ENCODE results near the gene HAVCR1.
A peak's percentile ranks its signal among the peaks of the same experiment; 100 is the strongest.
"Not testable (repeated sequence)": the region's sequence is repeated elsewhere in the genome, so short reads cannot be mapped to it uniquely, and the experiment has no call there.

HAVCR1 gene

DNA sequence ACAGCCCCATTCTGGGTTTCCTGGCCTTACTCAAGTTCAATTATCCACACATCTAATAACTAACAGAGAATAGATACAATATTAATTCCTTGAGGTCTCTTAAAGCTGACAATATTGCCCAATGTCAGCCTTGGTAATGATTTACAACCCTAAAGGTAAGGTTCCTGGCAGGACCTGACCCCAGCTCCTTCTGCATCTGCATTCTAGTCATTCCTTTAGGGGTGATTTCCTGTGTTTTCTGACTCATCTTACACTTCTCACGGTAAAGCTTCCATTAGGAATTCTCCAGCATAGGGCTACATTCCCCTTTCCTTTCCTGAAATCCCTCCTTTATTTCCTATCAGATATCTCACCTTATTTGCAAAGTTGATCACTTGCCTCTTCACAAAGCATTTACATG is 9.3 kb downstream of the HAVCR1 start:
- DNase-seq, result no peak

DNA sequence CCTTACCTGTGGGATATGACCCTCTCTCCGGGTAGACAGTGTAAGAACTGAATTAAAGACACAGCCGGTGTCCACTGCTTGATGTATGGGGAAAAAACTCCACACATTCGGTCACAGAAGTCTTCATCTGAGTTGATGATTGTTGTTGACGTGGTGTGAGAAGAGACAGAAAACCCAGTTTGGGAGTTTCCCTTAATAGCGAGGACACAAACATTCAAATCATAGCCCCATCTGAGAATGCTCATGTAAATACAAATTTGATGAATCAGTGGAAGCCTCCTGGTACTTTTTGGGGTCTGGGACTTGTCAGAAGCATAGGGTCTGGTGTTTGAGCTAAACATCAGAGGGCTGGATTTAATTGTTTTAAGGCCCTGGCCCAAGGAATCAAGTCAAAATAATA is 11.0 kb downstream of the HAVCR1 start:
- DNase-seq, result no peak

DNA sequence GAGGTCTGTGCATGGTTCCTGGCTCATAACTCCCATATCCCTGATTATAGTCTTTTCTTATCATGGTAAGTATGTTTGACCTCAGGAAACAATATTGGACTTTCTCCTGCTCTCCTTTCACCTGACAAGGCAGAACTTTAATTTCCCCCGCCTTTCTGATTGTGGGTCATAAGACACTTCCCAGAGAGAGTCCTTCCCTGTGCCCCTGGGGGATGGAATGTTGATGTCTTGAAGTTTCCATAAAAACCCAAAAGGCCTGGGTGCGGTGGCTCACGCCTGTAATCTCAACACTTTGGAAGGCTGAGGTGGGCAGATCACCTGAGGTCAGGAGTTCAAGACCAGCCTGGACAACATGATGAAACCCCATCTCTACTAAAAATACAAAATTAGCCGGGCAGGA is 11.9 kb downstream of the HAVCR1 start:
- DNase-seq, result not testable (repeated sequence)

DNA sequence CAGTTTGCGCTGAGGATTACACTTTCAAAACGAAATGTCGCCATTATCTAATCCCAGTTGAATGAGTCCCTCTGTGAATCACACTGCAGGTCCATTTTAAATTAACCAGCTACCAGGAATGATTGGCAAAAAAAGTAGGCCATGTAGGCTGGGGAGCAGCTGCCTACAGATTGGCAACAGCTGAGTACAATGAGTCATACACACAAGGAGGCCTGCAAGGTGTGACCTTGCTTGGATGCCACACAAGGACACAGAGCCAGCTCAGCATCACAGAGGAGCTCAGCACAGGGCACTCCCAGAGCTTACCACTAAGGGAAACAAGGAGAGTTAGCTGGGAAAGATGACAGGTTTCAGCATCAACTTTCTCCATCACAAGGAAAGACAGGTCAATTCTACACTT is 12.9 kb downstream of the HAVCR1 start:
- no peak for DNase-seq

DNA sequence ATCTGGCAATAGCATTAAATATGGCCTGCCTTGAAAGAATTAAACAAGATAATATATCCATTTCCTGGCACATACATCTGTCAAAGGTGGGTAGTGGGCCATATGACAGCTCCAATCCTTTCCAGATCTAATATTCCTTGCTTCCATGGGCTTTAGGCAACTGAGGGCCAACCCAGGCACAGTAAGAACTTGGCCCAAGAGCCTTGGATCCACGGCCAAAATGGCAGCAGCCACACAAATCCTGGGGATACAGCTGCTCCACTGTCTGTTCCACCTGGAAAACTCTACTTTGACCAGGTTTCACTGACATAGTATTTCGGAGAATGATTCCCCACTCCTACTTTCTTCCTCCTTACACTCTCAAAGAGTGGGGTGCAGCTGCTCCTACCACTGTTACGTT is 13.3 kb downstream of the HAVCR1 start:
- no peak for DNase-seq

DNA sequence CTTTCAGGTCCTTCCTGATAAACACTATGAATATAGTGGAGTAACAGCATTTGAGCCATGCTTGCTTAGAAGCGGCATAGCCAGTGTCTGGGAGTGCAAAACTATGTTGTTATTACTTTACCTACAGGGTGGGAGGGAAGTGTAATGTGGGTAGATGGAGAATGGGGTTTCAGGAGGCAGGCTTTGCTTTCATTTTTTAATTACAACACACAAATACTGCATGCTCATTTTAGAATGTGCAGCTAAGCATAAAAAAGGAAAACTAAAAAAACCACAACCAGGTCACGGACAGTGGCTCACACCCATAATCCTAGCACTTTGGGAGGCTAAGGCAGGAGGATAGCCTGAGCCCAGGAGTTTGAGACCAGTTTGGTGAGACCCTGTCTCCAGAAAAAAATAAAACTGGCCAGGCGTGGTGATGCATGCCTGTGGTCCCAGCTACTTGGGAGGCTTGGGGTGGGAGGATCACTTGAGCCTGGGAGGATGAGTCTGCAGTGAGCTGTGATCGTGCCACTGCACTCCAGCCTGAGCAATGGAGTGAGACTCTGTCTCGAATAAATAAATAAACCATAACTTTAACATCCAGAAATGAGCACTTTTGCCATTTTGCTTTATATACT is 20.2 kb downstream of the HAVCR1 start:
- DNase-seq, result no peak

DNA sequence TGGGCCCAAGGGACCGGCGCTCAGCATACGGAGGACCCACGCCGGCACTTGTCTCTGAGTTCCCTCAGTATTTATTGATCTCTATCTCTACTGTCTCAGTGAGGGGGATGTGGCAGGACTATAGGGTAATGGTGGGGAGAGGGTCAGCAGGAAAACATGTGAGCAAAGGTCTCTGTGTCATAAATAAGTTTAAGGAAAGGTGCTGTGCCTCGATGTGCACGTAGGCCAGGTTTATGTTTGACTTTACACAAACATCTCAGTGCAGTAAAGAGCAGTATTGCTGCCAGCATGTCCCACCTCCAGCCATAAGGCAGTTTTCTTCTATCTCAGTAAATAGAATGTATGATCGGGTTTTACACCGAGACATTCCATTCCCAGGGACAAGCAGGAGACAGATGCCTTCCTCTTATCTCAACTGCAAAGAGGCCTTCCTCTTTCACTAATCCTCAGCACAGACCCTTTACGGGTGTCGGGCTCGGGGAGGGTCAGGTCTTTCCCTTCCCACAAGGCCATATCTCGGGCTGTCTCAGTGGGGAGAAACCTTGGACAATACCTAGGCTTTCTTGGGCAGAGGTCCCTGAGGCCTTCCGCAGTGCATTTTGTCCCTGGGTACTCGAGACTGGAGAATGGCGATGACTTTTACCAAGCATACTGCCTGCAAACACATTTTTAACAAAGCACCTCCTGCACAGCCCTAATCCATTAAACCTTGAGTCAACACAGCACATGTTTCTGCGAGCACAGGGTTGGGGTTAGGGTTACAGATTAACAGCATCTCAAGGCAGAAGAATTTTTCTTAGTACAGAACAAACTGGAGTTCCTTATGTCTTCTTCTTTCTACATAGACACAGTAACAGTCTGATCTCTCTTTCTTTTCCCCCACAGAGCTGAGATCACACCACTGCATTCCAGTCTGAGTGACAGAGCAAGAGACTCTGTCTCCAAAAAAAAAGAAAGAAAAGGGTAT is 24.5 kb downstream of the HAVCR1 start:
- not testable (repeated sequence) for DNase-seq

DNA sequence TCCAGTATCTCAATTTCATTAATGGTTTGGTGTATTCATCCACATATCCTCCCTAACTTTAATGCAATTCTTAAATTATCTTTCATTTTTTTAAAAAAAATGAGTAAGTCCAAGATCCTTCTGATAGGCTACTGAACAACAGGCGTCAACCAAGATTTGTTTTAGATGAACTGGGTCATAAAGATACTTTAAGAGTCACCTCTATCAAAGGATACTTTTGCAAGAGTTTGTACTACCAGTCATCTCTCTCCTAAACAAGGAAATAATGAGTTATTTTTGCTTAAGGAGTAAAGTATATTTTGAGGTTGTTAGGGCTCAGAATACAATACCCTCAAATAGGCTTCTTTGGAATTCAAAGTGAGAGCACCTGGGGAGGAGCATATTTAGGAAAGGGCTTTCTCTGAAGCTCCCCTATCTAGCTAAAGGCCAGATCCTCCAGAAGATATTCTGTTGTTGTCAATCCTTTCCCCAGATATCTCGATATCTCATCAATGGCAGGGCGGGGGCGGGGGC is 25.8 kb downstream of the HAVCR1 start:
- DNase-seq, result no peak

DNA sequence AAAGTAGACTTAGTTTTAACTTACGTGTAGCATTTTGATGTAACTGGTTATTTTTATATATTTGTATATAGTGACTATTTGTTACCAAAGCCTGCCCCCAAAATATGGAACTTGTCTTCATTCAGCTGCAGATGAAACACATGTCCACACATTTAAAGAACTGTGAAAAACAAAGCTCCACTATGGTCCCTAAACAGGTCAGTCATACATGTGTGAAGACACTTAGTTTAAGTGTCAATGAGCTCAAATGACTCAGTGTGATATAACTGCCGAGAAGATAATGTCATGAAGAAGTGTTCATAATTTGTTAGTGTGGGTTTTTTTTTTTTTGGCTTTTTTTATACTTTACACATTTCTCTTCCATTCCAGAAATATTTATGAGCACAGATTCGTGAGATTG is 28.2 kb downstream of the HAVCR1 start:
- no peak for DNase-seq

DNA sequence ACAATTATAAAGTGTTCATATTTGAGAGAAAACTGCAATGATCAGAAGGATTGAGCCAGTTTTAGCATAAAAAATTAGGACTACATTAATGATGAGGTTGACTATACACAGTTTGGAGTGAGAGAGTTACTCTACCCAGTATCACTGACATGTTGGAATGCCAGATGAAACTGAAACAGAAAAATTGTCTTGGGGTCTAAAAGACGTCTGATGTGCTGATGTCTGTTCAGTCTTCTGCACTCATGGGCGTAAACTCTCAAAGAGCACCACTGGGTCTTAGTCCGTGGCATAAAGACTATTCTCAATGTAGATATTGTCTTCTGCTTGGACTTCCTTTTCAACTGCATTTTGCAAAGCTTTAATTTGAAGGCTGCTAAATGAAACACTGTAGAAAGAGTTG is 29.5 kb downstream of the HAVCR1 start:
- DNase-seq, result no peak

DNA sequence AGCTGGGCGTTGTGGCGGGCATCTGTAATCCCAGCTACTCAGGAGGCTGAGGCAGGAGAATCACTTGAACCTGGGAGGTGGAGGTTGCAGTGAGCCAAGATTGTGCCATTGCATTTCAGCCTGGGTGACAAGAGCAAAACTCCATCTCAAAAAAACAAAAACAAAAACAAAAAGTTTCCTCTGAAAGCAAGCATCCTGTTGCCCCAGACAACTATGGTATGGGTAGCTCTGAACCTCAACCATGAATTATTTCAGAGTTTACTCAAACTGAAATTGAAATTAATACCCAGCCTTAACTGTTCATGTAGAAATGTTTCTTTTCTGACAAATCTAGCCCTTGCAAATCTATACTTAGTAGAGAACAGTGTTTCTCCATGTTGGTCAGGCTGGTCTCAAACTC is 31.3 kb downstream of the HAVCR1 start:
- not testable (repeated sequence) for DNase-seq

DNA sequence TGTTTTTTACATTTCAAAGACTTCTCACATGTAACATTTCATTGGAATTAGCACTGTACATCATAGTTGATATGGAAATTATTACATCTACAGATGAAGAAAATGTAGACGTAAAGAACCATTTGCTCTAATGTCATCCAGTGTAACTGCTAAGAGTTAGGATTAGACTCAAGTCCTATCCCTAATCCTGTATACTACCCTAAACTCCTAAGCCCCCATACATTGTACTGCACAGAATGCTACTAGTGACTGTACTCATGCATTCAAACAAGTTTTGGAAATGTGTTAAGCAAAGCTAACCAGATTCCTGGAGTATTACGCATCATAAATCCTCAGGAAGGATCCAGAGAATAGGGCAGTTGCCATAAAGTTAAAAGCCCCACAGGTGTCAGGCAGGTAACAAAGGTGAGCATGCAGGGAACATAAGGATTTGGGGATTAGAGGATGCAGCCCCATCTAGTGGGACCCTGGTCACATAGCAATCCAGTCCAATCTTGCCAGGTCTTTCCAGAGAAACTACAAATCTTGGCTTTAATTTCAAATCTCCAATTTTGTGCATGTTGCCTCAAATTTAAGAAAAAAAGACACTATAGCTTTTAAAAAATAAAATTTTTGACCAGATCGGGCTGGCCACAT is 32.0 kb downstream of the HAVCR1 start:
- DNase-seq, result no peak

DNA sequence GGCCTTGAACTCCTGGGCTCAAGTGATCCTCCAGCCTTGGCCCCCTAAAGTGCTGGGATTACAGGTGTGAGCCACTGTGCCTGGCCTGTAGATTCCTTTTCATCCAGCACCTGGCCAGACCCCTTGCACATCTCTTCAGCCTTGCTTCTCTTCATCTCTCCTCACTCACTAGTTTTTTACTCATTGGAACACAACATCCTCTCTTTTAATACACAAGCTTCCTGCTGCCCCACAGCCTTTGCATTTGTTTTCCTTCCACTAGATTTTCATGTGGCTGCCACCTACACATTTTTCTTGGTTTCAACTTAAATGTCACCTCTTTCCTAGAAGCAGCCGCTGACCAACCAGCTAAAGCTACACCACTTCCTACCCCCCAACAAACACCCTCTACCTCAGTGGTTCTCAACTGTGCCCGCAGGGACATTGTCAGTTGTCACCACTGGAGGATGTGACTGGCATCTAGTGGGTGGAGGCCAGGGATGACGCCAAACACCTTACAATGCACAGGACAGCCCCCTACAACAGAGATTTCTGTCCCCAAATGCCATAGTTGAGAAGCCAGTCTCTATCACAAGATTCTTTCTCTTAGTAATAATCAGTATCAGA is 33.7 kb downstream of the HAVCR1 start:
- DNase-seq, result peak; percentile 83

DNA sequence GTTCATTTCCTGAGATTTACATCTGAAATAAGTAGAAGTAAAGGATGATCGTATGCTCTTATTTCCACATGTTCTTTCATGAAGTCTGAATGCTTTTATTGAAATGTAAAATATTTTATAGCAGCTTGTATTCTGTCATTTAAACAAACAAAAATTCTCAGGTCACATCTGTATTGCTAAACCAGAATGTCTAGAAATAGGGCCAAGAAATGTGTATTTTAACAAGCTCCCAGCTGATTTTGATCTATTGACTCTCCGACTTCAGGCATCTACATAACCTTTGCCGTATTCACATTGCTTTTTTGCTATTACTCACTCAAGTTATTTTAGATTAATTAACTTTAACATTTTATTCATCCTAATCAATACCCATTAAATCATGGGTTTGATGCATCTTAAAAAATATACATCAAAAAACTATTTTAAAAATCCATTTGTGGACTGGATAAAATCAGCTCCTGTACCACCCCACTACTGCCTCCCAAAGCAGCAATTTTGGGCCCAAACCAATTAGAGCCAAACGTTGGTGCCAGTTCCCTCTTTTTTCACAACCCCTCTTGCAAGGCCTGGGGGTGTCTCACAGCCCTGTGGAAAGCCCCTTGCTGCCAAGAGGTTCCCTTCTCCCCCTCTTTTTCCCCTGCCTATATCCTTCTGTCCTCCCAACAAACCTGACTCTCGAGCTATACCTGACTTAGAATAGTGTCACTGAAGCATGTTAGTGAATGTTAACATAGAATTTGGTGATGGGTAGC is 34.5 kb downstream of the HAVCR1 start:
- DNase-seq, result no peak

DNA sequence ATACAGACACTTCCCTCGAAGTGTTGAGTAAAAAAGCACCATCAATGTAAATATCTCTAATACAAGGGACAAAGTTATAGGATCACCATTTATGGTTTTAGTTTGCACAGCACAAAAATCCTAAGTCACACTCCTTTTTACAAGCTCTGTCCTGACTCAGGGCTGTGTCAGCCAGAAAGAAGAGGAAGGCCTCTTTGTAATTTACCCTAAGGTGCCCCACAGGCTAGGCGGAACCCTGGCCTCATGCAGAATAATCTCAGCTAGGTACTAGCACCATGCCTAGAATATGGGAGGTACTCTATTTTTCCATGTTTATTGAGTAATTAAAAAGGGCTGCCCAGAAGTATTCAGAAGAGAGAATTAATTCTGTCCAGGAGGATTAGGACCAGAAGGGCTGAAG is 36.9 kb downstream of the HAVCR1 start:
- DNase-seq, result no peak

DNA sequence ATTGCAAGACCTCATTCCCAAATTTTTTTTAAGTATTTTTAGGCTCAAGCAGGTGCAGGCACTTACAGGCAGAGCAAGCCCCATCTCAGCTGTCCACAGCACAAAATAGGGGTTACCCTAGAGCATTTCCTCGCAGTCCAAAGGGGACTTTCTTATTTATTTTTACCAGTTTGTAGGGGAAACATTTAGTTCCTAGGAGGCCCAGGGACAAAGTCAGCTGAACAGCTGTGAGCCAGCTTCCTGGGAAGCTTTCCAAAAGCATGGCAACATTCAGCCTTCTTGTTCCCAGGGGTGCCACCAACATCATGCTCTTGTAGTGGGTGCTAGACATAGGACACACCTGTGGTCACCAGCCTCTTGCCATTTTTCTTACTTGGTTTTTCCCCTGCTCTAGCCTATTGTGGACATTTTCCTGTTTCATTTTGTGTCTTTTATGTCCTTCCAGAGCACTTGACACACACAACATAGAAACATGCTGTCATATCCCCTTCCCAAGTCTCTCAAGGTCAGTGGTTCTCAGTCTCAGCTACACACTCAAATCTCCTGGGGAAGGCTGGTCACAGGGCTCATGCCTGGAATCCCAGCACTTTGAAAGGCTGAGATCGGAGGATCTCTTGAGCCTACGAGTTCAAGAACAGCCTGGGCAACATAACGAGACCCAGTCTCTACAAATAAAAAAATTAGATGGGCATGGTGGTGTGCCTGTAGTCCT is 38.2 kb downstream of the HAVCR1 start:
- no peak for DNase-seq

DNA sequence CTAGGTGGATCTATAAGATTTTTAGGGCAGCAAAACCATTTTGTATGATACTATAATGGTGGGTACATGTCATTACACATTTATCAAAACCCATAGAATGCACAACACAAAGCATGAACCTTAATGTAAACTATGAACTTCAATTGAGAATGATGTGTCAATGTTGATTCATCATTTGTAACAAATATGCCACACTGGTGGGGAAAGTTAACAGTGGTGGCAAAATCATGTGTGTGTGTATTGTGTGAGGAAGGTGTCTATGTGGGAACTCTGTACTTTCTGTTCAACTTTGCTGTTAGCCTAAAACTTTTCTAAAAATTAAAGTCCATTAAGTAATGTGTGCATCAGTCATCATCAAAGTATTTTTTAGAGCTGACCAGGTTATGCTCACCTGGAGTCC is 38.9 kb downstream of the HAVCR1 start:
- no peak for DNase-seq

DNA sequence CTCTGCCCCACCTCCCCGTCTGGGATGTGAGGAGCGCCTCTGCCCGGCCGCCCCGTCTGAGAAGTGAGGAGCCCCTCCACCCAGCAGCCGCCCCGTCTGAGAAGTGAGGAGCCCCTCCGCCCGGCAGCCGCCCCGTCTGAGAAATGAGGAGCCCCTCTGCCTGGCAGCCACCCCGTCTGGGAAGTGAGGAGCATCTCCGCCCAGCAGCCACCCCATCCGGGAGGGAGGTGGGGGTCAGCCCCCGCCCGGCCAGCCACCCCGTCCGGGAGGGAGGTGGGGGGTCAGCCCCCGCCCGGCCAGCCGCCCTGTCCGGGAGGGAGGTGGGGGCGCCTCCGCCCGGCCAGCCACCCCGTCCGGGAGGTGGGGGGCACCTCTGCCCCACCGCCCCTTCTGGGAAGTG is 44.8 kb downstream of the HAVCR1 start:
- not testable (repeated sequence) for DNase-seq

DNA sequence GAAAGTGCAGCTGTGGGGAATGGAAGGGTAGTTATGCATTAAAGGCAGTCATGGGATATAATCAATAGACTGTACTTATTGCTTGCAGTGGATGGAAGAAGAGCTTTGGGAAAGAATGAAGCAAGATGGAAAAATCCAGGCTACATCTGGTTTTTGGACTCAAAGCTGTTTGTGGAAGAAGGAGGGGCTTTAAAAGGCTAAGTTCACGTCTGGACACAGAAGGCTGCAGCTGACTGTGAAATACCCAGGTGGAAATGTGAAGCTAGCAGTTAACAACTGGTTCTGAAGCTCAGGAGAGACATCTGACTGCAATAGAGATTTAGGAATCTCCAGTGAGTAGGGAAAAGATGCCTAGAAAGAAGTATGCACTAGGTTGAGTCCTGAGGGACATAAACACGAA is 52.7 kb downstream of the HAVCR1 start:
- DNase-seq, result no peak

DNA sequence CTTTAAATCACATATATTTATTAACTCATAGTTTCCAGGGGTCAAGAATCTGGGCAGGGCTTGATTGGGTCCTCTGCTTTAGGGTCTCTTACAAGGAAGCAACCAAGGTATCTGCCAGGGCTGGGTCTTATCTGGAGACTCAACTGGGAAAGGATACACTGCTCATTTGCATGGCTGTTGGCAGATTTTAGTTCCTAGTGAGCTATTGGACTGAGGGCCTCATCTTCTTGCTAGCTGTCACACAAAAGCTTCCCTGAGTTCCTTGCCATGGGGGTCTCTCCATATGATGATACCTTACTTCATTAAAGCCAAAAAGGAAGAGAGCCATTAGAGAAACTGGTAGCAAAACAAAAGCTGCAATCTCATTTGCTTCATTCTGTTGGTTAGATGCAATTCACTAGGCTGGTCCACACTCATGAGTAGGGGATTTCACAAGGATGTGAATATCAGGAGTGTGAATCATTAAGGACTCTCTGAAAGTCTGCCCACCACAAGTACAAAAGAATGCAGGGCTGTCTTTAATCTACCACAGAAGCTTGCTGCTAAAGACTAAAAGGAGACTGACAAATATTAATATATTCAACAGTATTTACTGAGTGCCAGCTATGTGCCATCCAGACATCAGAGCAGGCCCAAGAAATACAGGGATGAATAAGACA is 53.9 kb downstream of the HAVCR1 start:
- DNase-seq, result no peak

DNA sequence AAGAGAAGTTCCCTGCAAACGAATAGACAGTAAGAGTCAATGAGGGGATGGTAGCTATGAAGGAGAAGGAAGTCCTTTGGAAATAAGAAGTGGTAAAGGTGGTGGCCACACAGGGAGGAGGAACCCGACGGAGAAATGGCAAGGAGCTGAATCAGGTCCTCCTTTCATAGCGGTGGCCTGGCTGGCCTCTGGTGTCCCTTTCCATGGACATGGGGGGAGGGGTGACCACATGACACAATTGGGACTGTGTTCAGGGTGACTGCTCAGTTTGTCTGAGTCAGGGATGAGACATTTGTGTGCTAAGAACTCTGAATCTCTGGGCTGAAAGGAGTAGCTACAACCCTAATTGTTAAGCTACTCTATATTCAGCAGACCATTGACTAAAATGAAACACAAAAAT is 67.2 kb downstream of the HAVCR1 start:
- DNase-seq, result no peak

All from stimulated activated CD8-positive, alpha-beta memory T cell treated with anti-CD3 and anti-CD28 coated beads, Interleukin-4, amount 100 ng/mL, for 48 hours (primary cell).